Vagina (tissue), 2 donors: ENCODE results near the gene USP12.

Experiments used
- POLR2A ChIP-seq, 2 donors: fragments of 450-650 bp; IDR thresholded peaks; one replicate each; pipeline ENCODE4 v1.6.1; 2017; ENCODE audit warnings: antibody characterized with exemption in 2 of 2, mild to moderate bottlenecking in 2 of 2, moderate library complexity in 2 of 2
- POLR2AphosphoS5 ChIP-seq, 2 donors: sonication (generic); formaldehyde crosslinking; IDR thresholded peaks; one replicate each; pipeline ENCODE4 v1.9.0; 2017; ENCODE audit warnings: antibody characterized with exemption in 2 of 2, mild to moderate bottlenecking in 2 of 2, low read depth in 1 of 2; ENCODE audit not compliant: insufficient read depth in 1 of 2
- TF ChIP-seq, protein P1 (sequence below), 3 experiments: fragments of 450-650 bp in 2 of 3; fragments of 200-600 bp in 1 of 3; sonication (generic) in 1 of 3; IDR thresholded peaks; one replicate each; pipeline ENCODE4 v1.5.1; 2017 to 2019; ENCODE audit warnings: antibody characterized with exemption in 3 of 3, mild to moderate bottlenecking in 2 of 3, moderate library complexity in 2 of 3

DNA sequence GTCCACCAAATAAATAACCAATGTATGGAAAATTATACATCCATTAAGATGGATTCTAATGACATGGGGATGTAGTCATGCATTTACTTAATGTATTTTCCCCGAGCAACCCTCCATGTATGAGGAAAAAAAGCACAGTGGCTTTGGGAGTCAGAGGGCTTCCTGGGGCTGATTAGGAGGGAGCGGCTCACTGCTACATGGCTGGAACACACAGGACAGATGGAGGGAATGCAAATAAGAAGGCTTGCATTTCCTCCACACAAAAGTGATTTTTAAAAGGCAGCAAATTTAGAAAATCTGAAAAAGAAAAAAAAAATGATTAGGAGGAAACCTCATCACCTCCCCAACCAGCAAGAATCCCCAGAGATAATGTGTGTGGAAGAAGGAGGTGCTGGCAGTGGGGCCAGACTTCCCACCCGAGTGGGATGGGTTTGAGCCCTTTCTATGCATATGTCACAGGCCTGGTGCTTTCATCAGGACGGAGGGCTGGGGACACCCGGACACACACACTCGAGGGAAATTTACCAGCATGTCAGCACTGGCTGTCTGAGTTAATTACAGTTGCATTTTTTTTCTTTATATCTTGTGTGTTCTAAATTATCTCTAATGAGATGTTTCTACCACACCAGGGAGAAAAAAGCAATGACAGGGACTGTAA, 118.9 kb downstream of the USP12 start:
- TF ChIP-seq, protein P1, sequence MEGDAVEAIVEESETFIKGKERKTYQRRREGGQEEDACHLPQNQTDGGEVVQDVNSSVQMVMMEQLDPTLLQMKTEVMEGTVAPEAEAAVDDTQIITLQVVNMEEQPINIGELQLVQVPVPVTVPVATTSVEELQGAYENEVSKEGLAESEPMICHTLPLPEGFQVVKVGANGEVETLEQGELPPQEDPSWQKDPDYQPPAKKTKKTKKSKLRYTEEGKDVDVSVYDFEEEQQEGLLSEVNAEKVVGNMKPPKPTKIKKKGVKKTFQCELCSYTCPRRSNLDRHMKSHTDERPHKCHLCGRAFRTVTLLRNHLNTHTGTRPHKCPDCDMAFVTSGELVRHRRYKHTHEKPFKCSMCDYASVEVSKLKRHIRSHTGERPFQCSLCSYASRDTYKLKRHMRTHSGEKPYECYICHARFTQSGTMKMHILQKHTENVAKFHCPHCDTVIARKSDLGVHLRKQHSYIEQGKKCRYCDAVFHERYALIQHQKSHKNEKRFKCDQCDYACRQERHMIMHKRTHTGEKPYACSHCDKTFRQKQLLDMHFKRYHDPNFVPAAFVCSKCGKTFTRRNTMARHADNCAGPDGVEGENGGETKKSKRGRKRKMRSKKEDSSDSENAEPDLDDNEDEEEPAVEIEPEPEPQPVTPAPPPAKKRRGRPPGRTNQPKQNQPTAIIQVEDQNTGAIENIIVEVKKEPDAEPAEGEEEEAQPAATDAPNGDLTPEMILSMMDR (IDR thresholded peaks at IDR 0.05): no peak
- TF ChIP-seq POLR2AphosphoS5 (IDR thresholded peaks at IDR 0.05; ENCODE audit: insufficient read depth in 1 of 2, low read depth in 1 of 2): no peak
- TF ChIP-seq POLR2A (IDR thresholded peaks at IDR 0.05): no peak
